OCI-LY1 (cell line): ENCODE measurements around the gene SMIM7.

Experiments used
- H2AFZ ChIP-seq: fragments of 200-600 bp; sonication (generic), shearing (Covaris generic); 2 replicates; pipeline ENCODE4 v1.6.0; 2014; ENCODE audit warnings: antibody characterized with exemption, mild to moderate bottlenecking, low read length
- H3F3A ChIP-seq: fragments of 200-600 bp; sonication (generic), shearing (Covaris generic); 2 replicates; pipeline ENCODE4 v1.6.0; 2014; ENCODE audit warnings: mild to moderate bottlenecking, antibody characterized with exemption, low read length, moderate library complexity; ENCODE audit not compliant: insufficient read depth
- H3K27ac ChIP-seq: fragments of 200-600 bp; sonication (generic); 2 replicates; pipeline ENCODE4 v1.5.1; 2014; ENCODE audit warnings: low read length, mixed run types, mild to moderate bottlenecking, low read depth; ENCODE audit not compliant: poor library complexity, severe bottlenecking
- H3K27me3 ChIP-seq: fragments of 200-600 bp; sonication (generic); 2 replicates; pipeline ENCODE4 v1.6.0; 2014; ENCODE audit warnings: antibody characterized with exemption, mild to moderate bottlenecking, low read length, moderate library complexity; ENCODE audit not compliant: insufficient read depth
- H3K36me3 ChIP-seq: fragments of 200-600 bp; sonication (generic); 2 replicates; pipeline ENCODE4 v1.6.1; 2014; ENCODE audit warnings: mild to moderate bottlenecking, antibody characterized with exemption, low read length, moderate library complexity, mixed read lengths; ENCODE audit not compliant: insufficient read depth
- H3K4me1 ChIP-seq: fragments of 200-600 bp; sonication (generic); 2 replicates; pipeline ENCODE4 v1.5.1; 2014; ENCODE audit warnings: mild to moderate bottlenecking, low read length, moderate library complexity; ENCODE audit not compliant: insufficient read depth, severe bottlenecking
- H3K4me2 ChIP-seq: fragments of 200-600 bp; sonication (generic), shearing (Covaris generic); 2 replicates; pipeline ENCODE4 v1.6.1; 2014; ENCODE audit warnings: low read length
- H3K4me3 ChIP-seq: fragments of 200-600 bp; sonication (generic); 2 replicates; pipeline ENCODE4 v1.5.1; 2014; ENCODE audit warnings: low read length, low read depth, mild to moderate bottlenecking, mixed read lengths; ENCODE audit not compliant: poor library complexity, severe bottlenecking
- H3K79me2 ChIP-seq: fragments of 200-600 bp; shearing (Covaris generic); 2 replicates; pipeline ENCODE4 v1.6.1; 2016; ENCODE audit warnings: mixed run types, low read length, mixed read lengths; ENCODE audit not compliant: insufficient read depth
- H3K9ac ChIP-seq: fragments of 200-600 bp; sonication (generic), shearing (Covaris generic); 2 replicates; pipeline ENCODE4 v1.6.1; 2014; ENCODE audit warnings: mild to moderate bottlenecking, low read length, mixed read lengths
- H3K9me2 ChIP-seq: fragments of 200-600 bp; sonication (generic), shearing (Covaris generic); 2 replicates; pipeline ENCODE4 v1.6.1; 2014; ENCODE audit warnings: low read depth, mild to moderate bottlenecking, low read length, mixed read lengths
- H3K9me3 ChIP-seq: fragments of 200-600 bp; shearing (Covaris generic); 2 replicates; pipeline ENCODE4 v1.6.1; 2014; ENCODE audit warnings: low read length, mixed read lengths
- H4K20me1 ChIP-seq: fragments of 200-600 bp; sonication (generic), shearing (Covaris generic); 2 replicates; pipeline ENCODE4 v1.6.0; 2016; ENCODE audit warnings: mild to moderate bottlenecking, low read length; ENCODE audit not compliant: insufficient read depth
- EZH2 ChIP-seq: fragments of 200-600 bp; sonication (generic), shearing (Covaris generic); IDR thresholded peaks from 2 replicates; pipeline ENCODE4 v1.8.0; 2017; ENCODE audit warnings: borderline replicate concordance, mixed run types, mild to moderate bottlenecking, antibody characterized with exemption, low read length, moderate library complexity, mixed read lengths
- TF ChIP-seq, protein P1 (sequence below): fragments of 200-600 bp; sonication (generic), shearing (Covaris generic); IDR thresholded peaks from 2 replicates; pipeline ENCODE4 v1.5.1; 2017; ENCODE audit warnings: mild to moderate bottlenecking, antibody characterized with exemption, low read length, moderate library complexity, mixed read lengths

SMIM7 gene

DNA sequence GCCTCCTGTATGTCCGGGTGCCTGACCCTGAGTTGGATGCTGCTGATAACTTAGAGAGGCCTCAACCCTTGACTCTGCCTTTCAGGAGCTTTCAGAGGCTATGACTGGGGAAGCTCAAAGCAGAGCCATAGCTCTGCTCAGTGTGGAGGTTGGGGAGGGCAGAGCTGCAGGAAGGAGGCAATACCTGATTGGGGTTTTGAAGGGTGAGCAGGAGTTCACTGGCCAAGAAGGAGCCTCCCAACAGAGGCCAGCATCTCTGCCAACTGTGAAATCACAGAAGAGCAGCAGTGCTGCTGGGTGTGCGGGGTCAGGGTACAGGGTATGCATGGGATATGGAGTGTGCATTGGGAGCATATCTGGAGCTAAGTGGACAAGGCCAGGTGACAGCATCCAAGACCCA, 22.6 kb upstream of the SMIM7 start:
- no peak overlapping the region for H3K4me3 ChIP-seq
- no peak overlapping the region for H3K27ac ChIP-seq
- no peaks in the 10 kb centered on the region for H3F3A ChIP-seq
- no peaks in the 10 kb centered on the region for H3K27me3 ChIP-seq
- H3K4me1 ChIP-seq, result no peaks in the 10 kb centered on the region
- TF ChIP-seq EZH2, result no peak
- TF ChIP-seq, protein P1, sequence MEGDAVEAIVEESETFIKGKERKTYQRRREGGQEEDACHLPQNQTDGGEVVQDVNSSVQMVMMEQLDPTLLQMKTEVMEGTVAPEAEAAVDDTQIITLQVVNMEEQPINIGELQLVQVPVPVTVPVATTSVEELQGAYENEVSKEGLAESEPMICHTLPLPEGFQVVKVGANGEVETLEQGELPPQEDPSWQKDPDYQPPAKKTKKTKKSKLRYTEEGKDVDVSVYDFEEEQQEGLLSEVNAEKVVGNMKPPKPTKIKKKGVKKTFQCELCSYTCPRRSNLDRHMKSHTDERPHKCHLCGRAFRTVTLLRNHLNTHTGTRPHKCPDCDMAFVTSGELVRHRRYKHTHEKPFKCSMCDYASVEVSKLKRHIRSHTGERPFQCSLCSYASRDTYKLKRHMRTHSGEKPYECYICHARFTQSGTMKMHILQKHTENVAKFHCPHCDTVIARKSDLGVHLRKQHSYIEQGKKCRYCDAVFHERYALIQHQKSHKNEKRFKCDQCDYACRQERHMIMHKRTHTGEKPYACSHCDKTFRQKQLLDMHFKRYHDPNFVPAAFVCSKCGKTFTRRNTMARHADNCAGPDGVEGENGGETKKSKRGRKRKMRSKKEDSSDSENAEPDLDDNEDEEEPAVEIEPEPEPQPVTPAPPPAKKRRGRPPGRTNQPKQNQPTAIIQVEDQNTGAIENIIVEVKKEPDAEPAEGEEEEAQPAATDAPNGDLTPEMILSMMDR, result no peak
- H3K9me2 ChIP-seq, result no peaks in the 10 kb centered on the region
- no peaks in the 10 kb centered on the region for H4K20me1 ChIP-seq
- no peak overlapping the region for H3K9ac ChIP-seq
- H3K79me2 ChIP-seq, result no peaks in the 10 kb centered on the region
- peaks cover 27% of the 10 kb centered on the region for H3K36me3 ChIP-seq
- H2AFZ ChIP-seq, result no peak overlapping the region
- no peak overlapping the region for H3K4me2 ChIP-seq
- no peaks in the 10 kb centered on the region for H3K9me3 ChIP-seq

DNA sequence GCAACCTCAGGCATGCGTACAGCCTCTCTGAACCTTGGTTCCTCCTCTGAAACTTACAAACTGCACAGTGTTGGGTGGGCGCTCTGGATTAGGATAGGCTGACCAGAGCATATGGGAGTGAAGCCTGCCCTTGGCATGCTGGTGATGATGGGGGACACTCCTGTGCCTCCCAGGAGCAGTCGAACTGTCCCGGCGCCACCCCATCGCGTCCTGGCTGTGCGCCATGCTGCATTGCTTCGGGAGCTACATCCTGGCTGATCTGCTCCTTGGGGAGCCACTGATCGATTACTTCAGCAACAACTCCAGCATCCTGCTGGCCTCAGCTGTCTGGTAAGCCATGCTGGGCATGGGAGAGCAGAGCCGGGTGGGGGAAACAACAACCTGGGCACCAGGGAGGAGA, 19.9 kb upstream of the SMIM7 start:
- no peak for TF ChIP-seq EZH2
- TF ChIP-seq, protein P1, result no peak

DNA sequence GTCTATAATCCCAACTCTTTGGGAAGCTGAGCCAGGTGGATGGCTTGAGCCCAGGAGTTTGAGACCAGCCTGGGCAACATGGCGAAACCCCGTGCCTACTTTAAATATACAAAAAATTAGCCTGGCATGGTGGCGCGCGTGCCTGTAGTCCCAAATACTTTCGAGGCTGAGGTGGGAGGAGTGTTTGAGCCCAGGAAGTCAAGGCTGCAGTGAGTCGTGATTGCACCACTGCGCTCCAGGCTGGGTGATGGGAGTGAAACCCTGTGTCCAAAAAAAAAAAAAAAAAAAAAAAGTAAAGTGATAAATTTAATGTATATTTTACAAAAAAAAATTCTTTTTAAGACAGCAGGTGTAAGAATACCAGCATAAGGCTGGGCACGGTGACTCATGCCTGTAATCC, 18.6 kb upstream of the SMIM7 start:
- no peaks in the 10 kb centered on the region for H4K20me1 ChIP-seq
- no peaks in the 10 kb centered on the region for H3F3A ChIP-seq
- peaks cover 27% of the 10 kb centered on the region for H3K36me3 ChIP-seq
- H2AFZ ChIP-seq, result no peak overlapping the region
- no peaks in the 10 kb centered on the region for H3K79me2 ChIP-seq
- no peaks in the 10 kb centered on the region for H3K4me1 ChIP-seq
- H3K4me3 ChIP-seq, result no peak overlapping the region
- H3K9ac ChIP-seq, result no peak overlapping the region
- no peaks in the 10 kb centered on the region for H3K27me3 ChIP-seq
- no peak overlapping the region for H3K4me2 ChIP-seq
- no peaks in the 10 kb centered on the region for H3K9me3 ChIP-seq
- no peak for TF ChIP-seq EZH2
- TF ChIP-seq, protein P1, result no peak
- no peak overlapping the region for H3K27ac ChIP-seq
- H3K9me2 ChIP-seq, result no peaks in the 10 kb centered on the region

More for the DNA sequence above, 19.9 kb upstream of the SMIM7 start:
- no peaks in the 10 kb centered on the region for H3K27me3 ChIP-seq
- no peak overlapping the region for H2AFZ ChIP-seq
- no peaks in the 10 kb centered on the region for H3K79me2 ChIP-seq
- H3K4me2 ChIP-seq, result no peak overlapping the region
- no peak overlapping the region for H3K9ac ChIP-seq
- H3K4me3 ChIP-seq, result no peak overlapping the region
- no peak overlapping the region for H3K27ac ChIP-seq
- H3K36me3 ChIP-seq, result peaks cover 27% of the 10 kb centered on the region
- H3K4me1 ChIP-seq, result no peaks in the 10 kb centered on the region
- no peaks in the 10 kb centered on the region for H4K20me1 ChIP-seq
- no peaks in the 10 kb centered on the region for H3K9me3 ChIP-seq
- no peaks in the 10 kb centered on the region for H3F3A ChIP-seq
- H3K9me2 ChIP-seq, result no peaks in the 10 kb centered on the region
